ENCODE data around the gene TAS2R38. TPM values are rescaled to one million over a fixed set of nuclear protein-coding genes. Genes with fewer than 3 reads are reported as not detected.

Gene TAS2R38
- total RNA-seq, 1 donor from 2014 or later: not detected

DNA sequence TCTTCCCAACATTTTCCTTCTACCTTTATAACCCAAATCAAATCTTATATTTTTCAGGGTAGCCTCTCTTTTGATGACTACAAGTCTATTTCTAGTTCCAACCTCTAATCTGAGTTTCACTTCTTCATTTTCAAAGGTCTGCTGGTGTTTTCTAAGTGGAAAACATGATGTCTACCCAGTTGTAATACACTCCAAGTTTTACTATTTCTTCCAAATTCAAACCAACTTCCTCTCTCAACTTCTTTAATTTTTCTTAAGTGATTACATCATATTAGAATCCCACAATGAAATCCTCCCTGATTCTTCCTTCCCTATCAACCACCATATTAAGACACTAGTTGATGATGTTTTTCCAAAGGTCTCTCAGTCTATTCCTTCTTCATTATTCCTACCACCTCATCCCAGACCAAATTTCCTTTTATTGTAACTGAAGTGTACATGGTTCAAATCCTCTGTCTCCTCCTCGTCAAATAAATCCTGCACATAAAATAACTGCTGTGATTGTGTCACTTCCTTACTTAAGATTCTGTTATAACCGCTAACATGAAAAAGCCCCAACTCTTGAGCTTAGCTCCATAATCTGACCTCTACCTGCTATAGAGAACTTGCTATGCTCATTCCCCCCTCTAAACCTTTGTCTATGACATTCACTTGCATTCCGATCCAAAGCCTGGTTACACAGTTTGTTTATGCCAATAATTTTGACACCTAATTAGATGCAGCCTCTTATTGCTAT is 12.7 kb downstream of the TAS2R38 start:
- no peak for FAIRE-seq
- peaks cover 6% of the 10 kb centered on the region for H3K9me3 Mint-ChIP-seq (ENCODE audit: unreplicated experiment)
- no peak for DNase-seq (ENCODE audit: low read depth)
- H4K20me1 ChIP-seq (ENCODE audit: insufficient read depth, low read length): no peaks in the 10 kb centered on the region
- no peaks in the 10 kb centered on the region for H3K36me3 ChIP-seq (ENCODE audit: insufficient read depth, low read length)
- no peaks in the 10 kb centered on the region for H3K27me3 Mint-ChIP-seq (ENCODE audit: low read depth, unreplicated experiment)
- H3K27ac Mint-ChIP-seq (ENCODE audit: unreplicated experiment): no peak overlapping the region
- no peaks in the 10 kb centered on the region for H3K27me3 ChIP-seq (ENCODE audit: insufficient read depth, low read length)
- no peaks in the 10 kb centered on the region for H3K4me1 ChIP-seq (ENCODE audit: insufficient read depth, low read length)
- TF ChIP-seq EZH2 (IDR thresholded peaks at IDR 0.05; ENCODE audit: insufficient read depth, low read length): no peak
- TF ChIP-seq, protein P1, sequence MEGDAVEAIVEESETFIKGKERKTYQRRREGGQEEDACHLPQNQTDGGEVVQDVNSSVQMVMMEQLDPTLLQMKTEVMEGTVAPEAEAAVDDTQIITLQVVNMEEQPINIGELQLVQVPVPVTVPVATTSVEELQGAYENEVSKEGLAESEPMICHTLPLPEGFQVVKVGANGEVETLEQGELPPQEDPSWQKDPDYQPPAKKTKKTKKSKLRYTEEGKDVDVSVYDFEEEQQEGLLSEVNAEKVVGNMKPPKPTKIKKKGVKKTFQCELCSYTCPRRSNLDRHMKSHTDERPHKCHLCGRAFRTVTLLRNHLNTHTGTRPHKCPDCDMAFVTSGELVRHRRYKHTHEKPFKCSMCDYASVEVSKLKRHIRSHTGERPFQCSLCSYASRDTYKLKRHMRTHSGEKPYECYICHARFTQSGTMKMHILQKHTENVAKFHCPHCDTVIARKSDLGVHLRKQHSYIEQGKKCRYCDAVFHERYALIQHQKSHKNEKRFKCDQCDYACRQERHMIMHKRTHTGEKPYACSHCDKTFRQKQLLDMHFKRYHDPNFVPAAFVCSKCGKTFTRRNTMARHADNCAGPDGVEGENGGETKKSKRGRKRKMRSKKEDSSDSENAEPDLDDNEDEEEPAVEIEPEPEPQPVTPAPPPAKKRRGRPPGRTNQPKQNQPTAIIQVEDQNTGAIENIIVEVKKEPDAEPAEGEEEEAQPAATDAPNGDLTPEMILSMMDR (IDR thresholded peaks at IDR 0.05; ENCODE audit: insufficient read depth, low read depth, low read length): no peak
- H3K79me2 ChIP-seq (ENCODE audit: insufficient read depth, low read length): no peaks in the 10 kb centered on the region
- H3K9ac ChIP-seq (ENCODE audit: low read length): no peak overlapping the region
- H3K4me3 Mint-ChIP-seq (ENCODE audit: unreplicated experiment): no peak overlapping the region
- H3K36me3 Mint-ChIP-seq (ENCODE audit: low read depth, unreplicated experiment): no peaks in the 10 kb centered on the region
- no peaks in the 10 kb centered on the region for H3K4me1 Mint-ChIP-seq (ENCODE audit: low read depth, unreplicated experiment)
- H3K9me3 ChIP-seq (ENCODE audit: insufficient read depth, low read depth, low read length): no peaks in the 10 kb centered on the region
- H3K27ac ChIP-seq (ENCODE audit: low read depth, low read length): no peak overlapping the region
- H3K4me2 ChIP-seq (ENCODE audit: low read length): no peak overlapping the region
- no peak overlapping the region for H2AFZ ChIP-seq (ENCODE audit: low read depth, low read length)
- no peak overlapping the region for H3K4me3 ChIP-seq (ENCODE audit: insufficient read depth, low read depth, low read length)

DNA sequence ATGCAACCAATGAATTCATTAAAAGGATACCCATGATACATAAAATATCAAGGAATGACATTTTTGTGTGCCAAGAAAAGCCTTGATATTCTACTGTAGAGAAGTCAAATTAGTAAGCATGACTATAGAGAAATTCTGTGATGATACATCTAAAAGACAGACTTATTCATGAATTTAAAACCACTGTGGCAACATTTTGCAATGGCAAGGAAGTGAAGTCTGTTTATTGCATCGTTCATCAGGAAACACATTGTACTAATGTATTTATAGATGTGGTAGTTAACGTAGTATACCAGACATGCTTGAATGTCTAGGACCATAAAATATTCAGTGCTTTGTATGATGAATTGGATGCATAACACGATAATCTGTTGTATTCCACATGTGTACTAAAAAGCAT is 17.5 kb downstream of the TAS2R38 start:
- Histone ChIP-seq H2AFZ (ENCODE audit: low read depth, low read length) (no peak overlapping the region), H3K4me3 (ENCODE audit: insufficient read depth, low read depth, low read length) (no peak overlapping the region), H3K79me2 (ENCODE audit: insufficient read depth, low read length) (no peaks in the 10 kb centered on the region), H3K27me3 (ENCODE audit: insufficient read depth, low read length) (no peaks in the 10 kb centered on the region), H3K27ac (ENCODE audit: low read depth, low read length) (no peak overlapping the region), H3K9ac (ENCODE audit: low read length) (no peak overlapping the region), H3K4me2 (ENCODE audit: low read length) (no peak overlapping the region), H4K20me1 (ENCODE audit: insufficient read depth, low read length) (no peaks in the 10 kb centered on the region), H3K36me3 (ENCODE audit: insufficient read depth, low read length) (no peaks in the 10 kb centered on the region), H3K9me3 (ENCODE audit: insufficient read depth, low read depth, low read length) (no peaks in the 10 kb centered on the region), H3K4me1 (ENCODE audit: insufficient read depth, low read length) (no peaks in the 10 kb centered on the region)
- H3K9me3 Mint-ChIP-seq (ENCODE audit: unreplicated experiment): no peaks in the 10 kb centered on the region
- H3K36me3 Mint-ChIP-seq (ENCODE audit: low read depth, unreplicated experiment): no peaks in the 10 kb centered on the region
- no peak for DNase-seq (ENCODE audit: low read depth)
- no peak overlapping the region for H3K4me3 Mint-ChIP-seq (ENCODE audit: unreplicated experiment)
- H3K4me1 Mint-ChIP-seq (ENCODE audit: low read depth, unreplicated experiment): no peaks in the 10 kb centered on the region
- TF ChIP-seq, protein P1 (IDR thresholded peaks at IDR 0.05; ENCODE audit: insufficient read depth, low read depth, low read length): no peak
- no peak for TF ChIP-seq EZH2 (IDR thresholded peaks at IDR 0.05; ENCODE audit: insufficient read depth, low read length)
- FAIRE-seq: no peak
- no peak overlapping the region for H3K27ac Mint-ChIP-seq (ENCODE audit: unreplicated experiment)
- no peaks in the 10 kb centered on the region for H3K27me3 Mint-ChIP-seq (ENCODE audit: low read depth, unreplicated experiment)

DNA sequence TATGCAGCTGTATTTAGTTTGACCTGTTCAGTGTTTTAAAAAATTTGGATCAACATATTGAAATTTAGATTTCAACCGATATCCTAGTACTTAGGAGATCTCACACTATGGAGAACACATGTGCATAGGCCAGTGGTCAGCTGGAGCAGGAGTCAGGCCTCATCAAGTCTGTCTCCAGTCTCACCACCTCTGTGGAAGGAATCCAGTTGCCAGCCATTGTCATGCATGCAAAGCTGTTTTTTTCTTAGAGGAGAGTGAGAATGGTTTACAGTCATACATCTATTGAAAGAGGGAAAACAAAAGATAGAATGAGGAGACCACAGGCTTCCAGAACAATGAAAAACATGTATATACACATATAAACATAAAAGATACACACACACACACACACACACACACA is 19.2 kb downstream of the TAS2R38 start:
- no peak for FAIRE-seq
- no peak overlapping the region for H3K27ac ChIP-seq (ENCODE audit: low read depth, low read length)
- no peaks in the 10 kb centered on the region for H3K4me1 ChIP-seq (ENCODE audit: insufficient read depth, low read length)
- H3K9ac ChIP-seq (ENCODE audit: low read length): no peak overlapping the region
- no peak for DNase-seq (ENCODE audit: low read depth)
- Mint-ChIP-seq H3K36me3 (ENCODE audit: low read depth, unreplicated experiment) (no peaks in the 10 kb centered on the region), H3K4me1 (ENCODE audit: low read depth, unreplicated experiment) (no peaks in the 10 kb centered on the region), H3K27ac (ENCODE audit: unreplicated experiment) (no peak overlapping the region), H3K27me3 (ENCODE audit: low read depth, unreplicated experiment) (no peaks in the 10 kb centered on the region), H3K9me3 (ENCODE audit: unreplicated experiment) (no peaks in the 10 kb centered on the region), H3K4me3 (ENCODE audit: unreplicated experiment) (no peak overlapping the region)
- no peak overlapping the region for H3K4me3 ChIP-seq (ENCODE audit: insufficient read depth, low read depth, low read length)
- H3K27me3 ChIP-seq (ENCODE audit: insufficient read depth, low read length): no peaks in the 10 kb centered on the region
- H4K20me1 ChIP-seq (ENCODE audit: insufficient read depth, low read length): no peaks in the 10 kb centered on the region
- H3K36me3 ChIP-seq (ENCODE audit: insufficient read depth, low read length): no peaks in the 10 kb centered on the region
- TF ChIP-seq, protein P1 (IDR thresholded peaks at IDR 0.05; ENCODE audit: insufficient read depth, low read depth, low read length): no peak
- TF ChIP-seq EZH2 (IDR thresholded peaks at IDR 0.05; ENCODE audit: insufficient read depth, low read length): no peak
- no peaks in the 10 kb centered on the region for H3K79me2 ChIP-seq (ENCODE audit: insufficient read depth, low read length)
- H3K9me3 ChIP-seq (ENCODE audit: insufficient read depth, low read depth, low read length): no peaks in the 10 kb centered on the region
- H3K4me2 ChIP-seq (ENCODE audit: low read length): no peak overlapping the region
- no peak overlapping the region for H2AFZ ChIP-seq (ENCODE audit: low read depth, low read length)

All from astrocyte (in vitro differentiated cells and primary cell).